Peyer's patch (tissue), 4 donors: ENCODE measurements around the gene HCFC2. TPM values are rescaled to one million over a fixed set of nuclear protein-coding genes. Genes with fewer than 3 reads are reported as not detected.
A peak's percentile ranks its signal among the peaks of the same experiment; 100 is the strongest.
"Not testable (repeated sequence)": the region's sequence is repeated elsewhere in the genome, so short reads cannot be mapped to it uniquely, and the experiment has no call there.

Source experiments
- DNase-seq, 3 donors: peaks; one replicate each; pipeline ENCODE4 v3.0.0-alpha.2; 2017 to 2019
- H3K27ac ChIP-seq, 4 donors: fragments of 200-600 bp; sonication (generic); one replicate each; pipeline ENCODE4 v1.5.1; 2016 to 2019
- H3K27me3 ChIP-seq, 2 donors: fragments of 200-600 bp; sonication (generic); one replicate each; pipeline ENCODE4 v1.5.1; 2019
- H3K36me3 ChIP-seq, 3 donors: fragments of 200-600 bp; sonication (generic); one replicate each; pipeline ENCODE4 v1.5.1; 2016 to 2019
- H3K4me1 ChIP-seq, 4 donors: fragments of 200-600 bp; sonication (generic); one replicate each; pipeline ENCODE4 v1.5.1; 2016 to 2019
- H3K4me3 ChIP-seq, 4 donors: fragments of 200-600 bp; sonication (generic); 1 replicate in 3 of 4; 2 replicates in 1 of 4; pipeline ENCODE4 v1.5.1; 2016 to 2019; ENCODE audit warnings: mild to moderate bottlenecking in 1 of 4
- H3K9me3 ChIP-seq, 4 donors: fragments of 200-600 bp; sonication (generic); one replicate each; pipeline ENCODE4 v1.5.1; 2016 to 2019; ENCODE audit warnings: mild to moderate bottlenecking in 1 of 4
- CTCF ChIP-seq, 6 experiments: fragments of 450-650 bp in 4 of 6; fragments of 200-600 bp in 2 of 6; sonication (generic) in 1 of 6; IDR thresholded peaks; one replicate each; pipeline ENCODE4 v1.5.1; 2017 to 2019; ENCODE audit warnings: antibody characterized with exemption in 6 of 6, mild to moderate bottlenecking in 3 of 6, moderate library complexity in 1 of 6
- POLR2A ChIP-seq, 2 donors: fragments of 450-650 bp; IDR thresholded peaks; one replicate each; pipeline ENCODE4 v1.5.1; 2017; ENCODE audit warnings: antibody characterized with exemption in 2 of 2, mild to moderate bottlenecking in 2 of 2, moderate library complexity in 2 of 2
- total RNA-seq, 4 donors: library from RNA; depleted of rRNA; stranded (reverse); fragments of >200 nt; gene quantifications; one replicate each; pipeline ENCODE4 v1.1.0, GENCODE V29; 2016

Gene HCFC2
- 10 to 100 TPM; 16.0 to 34.3 (median 20.3) TPM for total RNA-seq

- H3K4me1 ChIP-seq, result peaks cover 0 to 13% (median 0%) of the 10 kb centered on the region in 4 donors
- TF ChIP-seq POLR2A (IDR thresholded peaks at IDR 0.05) (peak; percentile 33 to 55), CTCF (IDR thresholded peaks at IDR 0.05) (no peak)
- H3K4me3 ChIP-seq, result peak within 1 kb of the TSS; percentile 75 to 94 (median 84)
- peaks cover 0 to 6% (median 0%) of the 10 kb centered on the region in 3 donors for H3K36me3 ChIP-seq
- DNase-seq, result peak; percentile 91 to 95 (median 95)
- H3K9me3 ChIP-seq, result no peaks in the 10 kb centered on the region
- H3K27ac ChIP-seq, result peak within 1 kb of the TSS; percentile 72 to 89 (median 86)
- no peaks in the 10 kb centered on the region for H3K27me3 ChIP-seq
Observed at GRCh38 chr12:104064031-104064841, at the start of gene HCFC2. TSS of gene HCFC2 (plus strand) at chr12:104064531. CDS start at chr12:104064561, 30 bp downstream.

- H3K4me3 ChIP-seq, H3K27me3 ChIP-seq, H3K36me3 ChIP-seq, H3K27ac ChIP-seq, H3K9me3 ChIP-seq, H3K4me1 ChIP-seq, DNase-seq: not testable (repeated sequence)
Observed at GRCh38 chr12:104021862-104022261, 42.5 kb upstream of the HCFC2 start.

- H3K27ac ChIP-seq, result no peak overlapping the region
- no peaks in the 10 kb centered on the region for H3K27me3 ChIP-seq
- TF ChIP-seq CTCF (IDR thresholded peaks at IDR 0.05) (no peak), POLR2A (IDR thresholded peaks at IDR 0.05) (no peak)
- DNase-seq, result no peak
- H3K9me3 ChIP-seq, result peaks cover 0 to 5% (median 0%) of the 10 kb centered on the region in 4 donors
- H3K4me1 ChIP-seq, result no peaks in the 10 kb centered on the region
- no peaks in the 10 kb centered on the region for H3K36me3 ChIP-seq
- H3K4me3 ChIP-seq, result no peak overlapping the region
Observed at GRCh38 chr12:104022786-104023185, 41.5 kb upstream of the HCFC2 start.

- peaks cover 0 to 5% (median 0%) of the 10 kb centered on the region in 4 donors for H3K9me3 ChIP-seq
- no peak for TF ChIP-seq POLR2A (IDR thresholded peaks at IDR 0.05)
- no peak for TF ChIP-seq CTCF (IDR thresholded peaks at IDR 0.05)
- H3K4me1 ChIP-seq, result no peaks in the 10 kb centered on the region
- no peak for DNase-seq
- no peak overlapping the region for H3K4me3 ChIP-seq
- no peaks in the 10 kb centered on the region for H3K27me3 ChIP-seq
- H3K27ac ChIP-seq, result no peak overlapping the region
- no peaks in the 10 kb centered on the region for H3K36me3 ChIP-seq
Observed at GRCh38 chr12:104023710-104024109, 40.6 kb upstream of the HCFC2 start.

GRCh38 chr12:104024348-104024747 is 40.0 kb upstream of the HCFC2 start:
- Histone ChIP-seq H3K36me3 (no peaks in the 10 kb centered on the region), H3K9me3 (peaks cover 0 to 5% (median 0%) of the 10 kb centered on the region in 4 donors), H3K4me1 (no peaks in the 10 kb centered on the region), H3K4me3 (no peak overlapping the region), H3K27ac (no peak overlapping the region), H3K27me3 (no peaks in the 10 kb centered on the region)
- no peak for TF ChIP-seq CTCF (IDR thresholded peaks at IDR 0.05)
- TF ChIP-seq POLR2A (IDR thresholded peaks at IDR 0.05), result no peak
- DNase-seq, result no peak

- Histone ChIP-seq H3K9me3 (peaks cover 0 to 5% (median 0%) of the 10 kb centered on the region in 4 donors), H3K27ac (no peak overlapping the region), H3K4me3 (no peak overlapping the region), H3K4me1 (no peaks in the 10 kb centered on the region), H3K27me3 (no peaks in the 10 kb centered on the region), H3K36me3 (no peaks in the 10 kb centered on the region)
- no peak for DNase-seq
- TF ChIP-seq POLR2A (IDR thresholded peaks at IDR 0.05) (no peak), CTCF (IDR thresholded peaks at IDR 0.05) (no peak)
Observed at GRCh38 chr12:104025771-104026170, 38.6 kb upstream of the HCFC2 start.
